G401.6 (cell line): Measurements from ENCODE around the gene KCNC2.
"Not testable (repeated sequence)": the region's sequence is repeated elsewhere in the genome, so short reads cannot be mapped to it uniquely, and the experiment has no call there.

Source experiments
- FAIRE-seq: peaks from 2 replicates; lab custom pipeline; 2012; peaks lifted over from hg19 to GRCh38; lab: Jason Lieb, UNC

The KCNC2 gene

GRCh38 chr12:75209812-75210138 is at the start of gene KCNC2:
TSS of gene KCNC2 (minus strand) at chr12:75209839.
- no peak for FAIRE-seq

DNA sequence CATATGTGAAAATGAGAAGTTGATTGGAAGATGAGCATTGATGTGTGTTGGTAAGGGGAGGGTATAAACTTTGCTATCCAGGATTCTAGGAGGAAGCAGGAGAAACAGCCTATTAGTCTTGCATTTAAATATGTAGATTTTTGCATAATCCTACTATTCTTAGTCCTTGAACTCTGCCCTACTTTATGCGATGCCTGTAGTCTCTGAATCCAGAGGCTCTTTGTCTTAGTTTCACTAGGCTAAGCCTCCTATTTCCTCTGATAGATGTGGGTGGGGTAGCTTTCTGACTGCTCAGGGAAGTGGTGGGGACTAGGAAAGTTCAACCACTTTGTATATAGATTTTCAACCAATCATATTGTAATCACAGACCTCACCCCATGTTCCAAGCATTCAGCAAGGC is 49.5 kb upstream of the KCNC2 start:
- FAIRE-seq: no peak

DNA sequence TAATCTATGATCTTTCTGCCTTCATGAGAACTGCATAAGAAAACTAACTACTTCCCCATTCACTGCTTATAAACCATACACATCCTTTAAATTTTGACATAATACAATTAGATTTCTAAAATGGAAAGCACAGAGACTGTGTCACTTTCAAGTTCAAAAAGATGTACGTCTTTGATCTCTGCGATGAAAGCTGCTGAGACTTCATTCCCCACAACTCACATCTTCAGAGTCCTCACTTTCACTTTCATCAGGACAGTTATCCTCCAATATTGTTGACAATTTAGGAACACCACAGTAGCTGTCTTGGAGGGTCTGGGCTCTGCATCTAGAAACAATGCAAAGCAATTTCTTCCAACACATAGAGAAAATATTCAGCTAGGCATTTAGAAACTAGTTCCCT is 47.9 kb upstream of the KCNC2 start:
- no peak for FAIRE-seq

DNA sequence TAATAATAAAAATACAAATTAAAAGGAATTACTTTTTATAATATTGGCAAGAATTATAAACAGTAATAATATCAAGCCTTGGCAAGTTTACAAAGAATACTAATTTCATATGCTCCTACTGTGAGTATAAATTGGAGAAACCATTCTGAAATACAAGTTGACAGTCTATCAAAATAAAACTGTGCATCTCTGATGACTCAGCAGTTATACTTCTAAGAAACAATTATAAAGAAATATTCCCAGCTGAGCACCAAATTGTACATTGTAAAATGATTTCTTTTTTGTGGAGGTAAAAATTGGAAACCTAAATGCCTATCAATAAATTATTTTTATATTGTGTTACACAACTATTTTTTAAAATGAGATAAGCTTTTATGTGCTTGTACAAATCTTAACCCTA is 35.5 kb upstream of the KCNC2 start:
- FAIRE-seq: no peak

GRCh38 chr12:75239987-75240386 is 30.3 kb upstream of the KCNC2 start:
- FAIRE-seq: peak; percentile 30

GRCh38 chr12:75236206-75236605 is 26.6 kb upstream of the KCNC2 start:
- FAIRE-seq: no peak

DNA sequence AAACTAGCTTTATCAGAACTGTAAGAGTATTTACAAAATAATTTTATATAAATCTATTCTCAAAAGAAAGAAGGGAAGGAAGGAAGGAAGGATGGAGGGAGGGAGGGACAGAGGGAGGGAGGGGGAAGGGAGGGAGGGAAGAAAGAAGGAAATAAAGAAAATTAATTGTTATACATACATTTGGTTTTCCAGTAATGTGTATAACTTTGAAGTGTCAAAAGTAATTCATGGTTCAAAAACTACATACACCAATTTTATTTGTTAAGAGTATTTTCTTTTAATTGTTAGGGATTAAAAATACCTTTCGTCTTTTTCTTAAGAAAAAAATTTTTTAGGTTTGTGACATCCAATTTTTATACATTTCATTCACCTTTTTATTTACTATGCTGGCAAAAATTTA is 17.5 kb upstream of the KCNC2 start:
- FAIRE-seq: no peak

GRCh38 chr12:75212072-75212471 is 2.4 kb upstream of the KCNC2 start:
- no peak for FAIRE-seq

- no peak for FAIRE-seq
Observed at GRCh38 chr12:75208856-75209811, 505 bp downstream of the KCNC2 start.

DNA sequence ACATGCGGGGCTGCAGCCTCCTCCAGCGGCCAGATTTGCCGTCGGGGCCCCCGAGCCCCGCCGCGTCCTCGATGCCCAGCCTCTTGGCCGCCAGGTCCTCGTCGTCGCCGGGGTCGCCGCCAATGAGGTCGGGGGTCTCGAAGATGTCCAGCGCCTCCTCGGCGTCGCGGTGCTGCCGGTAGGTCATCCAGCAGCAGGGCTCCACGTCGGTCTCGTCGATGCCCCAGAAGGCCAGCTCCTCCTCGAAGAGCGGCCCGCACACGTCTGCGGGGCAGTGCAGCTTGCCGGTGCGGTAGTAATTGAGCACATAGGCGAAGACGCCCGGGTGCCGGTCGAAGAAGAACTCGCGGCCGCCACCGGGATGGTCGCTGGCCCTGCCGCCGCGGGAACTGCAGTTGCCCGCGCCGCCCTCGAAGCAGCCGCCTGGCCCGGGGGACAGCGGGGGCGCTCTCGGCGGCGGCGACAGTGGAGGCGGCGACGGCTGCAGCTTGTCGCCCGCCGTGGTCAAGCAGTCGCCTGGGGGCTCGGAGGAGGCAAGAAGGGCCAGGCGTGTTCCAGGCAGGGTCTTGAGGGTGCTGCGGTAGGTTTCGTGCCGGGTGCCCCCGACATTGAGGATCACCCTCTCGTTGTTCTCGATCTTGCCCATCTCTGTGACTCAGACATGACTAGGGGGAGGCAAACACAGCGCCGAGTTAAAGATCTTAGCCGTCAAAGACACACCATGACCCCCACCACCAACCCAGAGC is 2.1 kb downstream of the KCNC2 start:
- FAIRE-seq: no peak

GRCh38 chr12:75205558-75205957 is 4.1 kb downstream of the KCNC2 start:
- no peak for FAIRE-seq

DNA sequence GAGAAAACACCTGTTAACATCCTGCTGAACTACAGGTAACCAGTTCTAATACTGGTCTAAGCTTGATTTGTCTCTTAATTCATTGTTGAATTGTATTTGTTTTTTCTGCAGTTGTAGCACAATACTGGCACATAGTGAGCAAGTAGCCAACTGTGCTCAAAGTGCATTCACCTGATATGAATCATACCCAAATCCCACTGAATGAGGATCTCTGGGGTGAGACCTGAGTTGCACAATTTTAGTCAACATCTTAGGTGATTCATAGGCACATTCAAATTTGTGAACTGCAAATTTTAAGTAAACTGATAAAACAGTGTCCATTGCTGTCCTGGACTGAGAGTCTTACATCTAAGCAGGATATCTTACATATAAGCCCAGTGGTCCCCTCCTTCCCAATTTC is 12.8 kb downstream of the KCNC2 start:
- FAIRE-seq: no peak

- FAIRE-seq: no peak
Observed at GRCh38 chr12:75196408-75196807, 13.2 kb downstream of the KCNC2 start.

DNA sequence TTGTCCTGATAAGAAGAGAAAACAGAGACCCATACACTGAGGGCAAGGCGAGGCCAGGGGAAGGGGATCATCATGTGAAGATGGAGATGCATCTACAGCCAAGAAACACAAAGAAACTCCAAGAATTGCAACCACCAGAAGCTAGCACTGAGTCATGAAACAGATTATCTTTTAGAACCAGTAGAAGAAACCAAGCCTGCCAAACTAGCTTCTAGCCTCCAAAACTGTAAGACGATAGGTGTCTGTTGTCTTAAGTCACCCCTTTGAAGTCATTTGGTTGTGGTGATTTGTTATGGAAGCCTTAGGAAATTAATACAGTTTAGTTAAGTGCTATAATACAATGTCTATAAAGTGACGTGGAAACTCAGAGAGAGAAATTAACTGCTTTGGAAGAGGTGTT is 15.4 kb downstream of the KCNC2 start:
- FAIRE-seq: no peak

GRCh38 chr12:75192196-75192595 is 17.4 kb downstream of the KCNC2 start:
- FAIRE-seq: no peak

GRCh38 chr12:75190846-75191245 is 18.8 kb downstream of the KCNC2 start:
- peak; percentile 83 for FAIRE-seq

DNA sequence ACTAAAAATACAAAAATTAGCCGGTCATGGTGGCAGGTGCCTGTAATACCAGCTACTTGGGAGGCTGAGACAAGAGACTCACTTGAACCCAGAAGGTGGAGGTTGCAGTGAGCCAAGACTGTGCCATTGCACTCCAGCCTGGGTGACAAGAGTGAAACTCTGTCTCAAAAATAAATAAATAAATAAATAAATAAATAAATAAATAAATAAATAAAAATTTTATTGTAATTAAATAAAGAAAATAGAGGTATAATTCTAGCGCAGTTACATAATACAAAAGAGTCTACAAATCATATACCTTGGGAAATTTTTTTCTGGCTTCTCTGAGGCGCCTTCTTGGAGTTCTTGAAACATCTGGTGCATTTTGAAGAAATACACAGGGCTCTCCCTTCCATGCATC is 23.8 kb downstream of the KCNC2 start:
- FAIRE-seq: not testable (repeated sequence)

GRCh38 chr12:75184516-75184915 is 25.1 kb downstream of the KCNC2 start:
- no peak for FAIRE-seq

- no peak for FAIRE-seq
Observed at GRCh38 chr12:75183967-75184366, 25.7 kb downstream of the KCNC2 start.

DNA sequence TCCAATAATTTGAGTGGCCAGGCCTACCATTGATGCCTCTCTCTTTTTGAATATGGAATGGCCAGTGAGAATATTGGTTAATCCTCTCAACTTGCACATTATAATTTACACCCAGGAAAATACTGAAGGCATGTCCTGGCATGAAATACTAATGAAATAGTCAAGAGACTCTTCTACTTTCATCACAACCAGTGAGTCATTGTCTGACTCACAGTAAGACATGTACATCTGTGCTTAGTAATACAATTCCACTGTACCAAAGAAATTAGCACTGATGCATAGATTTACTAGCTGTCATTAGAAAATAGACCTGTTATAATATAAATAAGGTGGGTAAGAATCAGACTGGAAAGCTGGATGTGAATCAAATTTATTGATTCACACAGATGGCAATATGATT is 31.6 kb downstream of the KCNC2 start:
- no peak for FAIRE-seq

DNA sequence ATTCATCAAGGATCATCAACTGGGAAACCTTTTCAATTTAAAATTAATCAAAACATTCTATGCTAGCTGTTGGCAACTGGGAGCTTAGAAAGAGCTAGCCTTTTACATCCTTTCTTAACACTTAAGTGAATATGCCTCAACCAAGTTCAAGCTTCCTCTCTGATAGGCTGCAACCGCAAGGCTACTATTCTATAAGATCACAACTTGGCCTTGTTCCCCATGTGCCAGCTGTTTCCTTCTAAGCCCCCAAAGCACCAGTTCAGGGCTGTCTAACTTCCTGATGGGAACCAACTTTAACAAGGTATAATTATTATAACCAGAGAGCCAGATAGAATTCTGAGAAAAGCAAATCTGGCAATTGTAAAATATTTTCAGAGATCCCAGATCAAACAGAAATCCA is 37.0 kb downstream of the KCNC2 start:
- no peak for FAIRE-seq

GRCh38 chr12:75170640-75171185 is 38.9 kb downstream of the KCNC2 start:
- FAIRE-seq: no peak

GRCh38 chr12:75162845-75163244 is 46.8 kb downstream of the KCNC2 start:
- FAIRE-seq: no peak
